Measurements from ENCODE around the gene UBE2Q1.
"Not testable (repeated sequence)": the region's sequence is repeated elsewhere in the genome, so short reads cannot be mapped to it uniquely, and the experiment has no call there.

Gene UBE2Q1

GRCh38 chr1:154549202-154549770 lies 9.2 kb downstream of the UBE2Q1 start:
- DNase-seq, result no peak

GRCh38 chr1:154548028-154548427 lies 10.4 kb downstream of the UBE2Q1 start:
- no peak for DNase-seq

GRCh38 chr1:154547105-154547732 lies 11.2 kb downstream of the UBE2Q1 start:
- DNase-seq, result no peak

GRCh38 chr1:154546264-154547063 lies 12.0 kb downstream of the UBE2Q1 start:
- DNase-seq, result peak; percentile 81

- no peak for DNase-seq
These were observed 17.2 kb downstream of the UBE2Q1 start for GRCh38 chr1:154541231-154541630.

GRCh38 chr1:154539486-154540483 lies 18.7 kb downstream of the UBE2Q1 start:
- DNase-seq, result no peak

GRCh38 chr1:154536570-154536969 lies 21.9 kb downstream of the UBE2Q1 start:
- DNase-seq, result no peak

GRCh38 chr1:154533952-154534844 lies 24.3 kb downstream of the UBE2Q1 start:
- no peak for DNase-seq

- not testable (repeated sequence) for DNase-seq
These were observed 26.5 kb downstream of the UBE2Q1 start for GRCh38 chr1:154531950-154532349.

- no peak for DNase-seq
These were observed 29.2 kb downstream of the UBE2Q1 start for GRCh38 chr1:154529308-154529707.

GRCh38 chr1:154527192-154527591 lies 31.3 kb downstream of the UBE2Q1 start:
- DNase-seq, result no peak

GRCh38 chr1:154524881-154525280 lies 33.6 kb downstream of the UBE2Q1 start:
- no peak for DNase-seq

GRCh38 chr1:154521695-154522094 lies 36.8 kb downstream of the UBE2Q1 start:
- no peak for DNase-seq

GRCh38 chr1:154520333-154520732 lies 38.1 kb downstream of the UBE2Q1 start:
- no peak for DNase-seq

GRCh38 chr1:154519591-154519991 lies 38.9 kb downstream of the UBE2Q1 start:
- DNase-seq, result no peak

GRCh38 chr1:154517661-154518060 lies 40.8 kb downstream of the UBE2Q1 start:
- no peak for DNase-seq

GRCh38 chr1:154514066-154514553 lies 44.4 kb downstream of the UBE2Q1 start:
- DNase-seq, result no peak

GRCh38 chr1:154512760-154513159 lies 45.7 kb downstream of the UBE2Q1 start:
- no peak for DNase-seq

GRCh38 chr1:154503898-154504297 lies 54.6 kb downstream of the UBE2Q1 start:
- DNase-seq, result no peak

GRCh38 chr1:154502744-154503115 lies 55.7 kb downstream of the UBE2Q1 start:
- DNase-seq, result no peak

GRCh38 chr1:154502066-154502743 lies 56.3 kb downstream of the UBE2Q1 start, which contains the start of the genes SHE and TDRD10:
SHE (minus strand) TSS chr1:154502412; CDS start chr1:154502026, 386 bp downstream.
TDRD10 (plus strand) TSS chr1:154502219; CDS start chr1:154506904, 4,685 bp downstream.
- peak; percentile 65 for DNase-seq

Data from activated effector memory CD4-positive, alpha-beta T cell treated with anti-CD3 and anti-CD28 coated beads, Interleukin-2, amount 50 U/mL, for 16 hours (primary cell).